RPMI7951 (cell line): ENCODE results near the gene NEURL2. TPM values are rescaled to one million over a fixed set of nuclear protein-coding genes. Genes with fewer than 3 reads are reported as not detected.
A peak's percentile ranks its signal among the peaks of the same experiment; 100 is the strongest.

ENCODE experiments used
- DNase-seq: peaks from one replicate; pipeline ENCODE4 v3.0.0-alpha.2; 2012; ENCODE audit warnings: low read depth
- total RNA-seq: library from RNA; depleted of rRNA; stranded (reverse); fragments of >200 nt; shearing (Covaris generic); gene quantifications from 2 replicates; pipeline ENCODE4 v1.2.3, GENCODE V29; 2014; rRNA removed

NEURL2 gene
- total RNA-seq, 1 experiment from 2014 or later: 3.0 TPM

- no peak for DNase-seq
Observed at GRCh38 chr20:45845452-45845851, 45.6 kb downstream of the NEURL2 start.

DNA sequence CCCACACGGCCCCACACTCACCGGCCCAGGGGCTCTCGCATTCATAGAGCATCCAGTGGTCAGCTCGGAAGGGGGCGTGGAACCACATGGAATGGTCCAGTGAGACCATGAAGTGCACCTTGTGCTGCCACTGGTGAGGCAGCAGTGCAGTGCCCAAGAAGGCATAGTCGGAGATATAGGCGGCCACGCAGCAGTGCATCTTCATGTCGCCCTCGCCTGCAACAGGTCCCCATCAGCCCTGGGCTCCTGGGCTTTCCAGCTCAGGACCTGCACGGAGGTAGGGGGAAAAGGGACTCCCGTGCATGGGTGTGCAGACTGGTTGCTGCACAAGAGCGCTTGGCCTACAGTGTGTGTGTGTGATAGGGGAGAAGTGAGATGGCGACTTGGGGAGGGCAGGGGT is 47.5 kb downstream of the NEURL2 start:
- DNase-seq: no peak

DNA sequence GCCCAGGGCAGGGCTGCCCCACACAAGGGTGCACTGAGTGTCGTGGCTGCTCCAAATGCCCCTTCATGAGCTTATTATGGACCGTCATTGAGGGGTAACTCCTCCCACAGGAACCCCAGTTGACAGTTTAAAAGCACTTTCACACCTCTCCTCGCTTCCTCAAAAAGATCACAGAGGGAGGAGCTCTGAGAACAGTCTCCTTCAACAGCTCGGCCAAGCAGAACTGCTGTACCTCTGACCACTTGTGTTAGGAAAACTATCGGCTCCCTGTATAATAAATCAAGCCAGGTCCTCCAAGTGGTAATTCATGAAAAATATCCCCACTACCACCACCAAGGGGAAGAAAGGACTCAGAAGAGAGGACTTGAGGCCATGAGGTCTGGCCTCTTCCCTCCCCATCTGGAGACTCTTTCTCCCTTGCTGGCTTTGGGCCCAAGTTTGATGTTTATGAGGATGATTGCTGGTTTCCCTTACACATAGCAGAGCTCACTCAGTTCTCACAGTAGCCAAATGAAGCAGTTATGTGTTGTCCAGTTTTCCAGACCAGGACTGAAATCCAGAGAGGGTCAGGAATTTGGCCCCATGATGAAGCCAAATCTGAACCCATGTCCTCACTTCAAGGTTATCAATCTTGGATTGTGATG is 48.7 kb downstream of the NEURL2 start:
- DNase-seq: peak; percentile 47

- DNase-seq: no peak
Observed at GRCh38 chr20:45841407-45842129, 49.4 kb downstream of the NEURL2 start.

DNA sequence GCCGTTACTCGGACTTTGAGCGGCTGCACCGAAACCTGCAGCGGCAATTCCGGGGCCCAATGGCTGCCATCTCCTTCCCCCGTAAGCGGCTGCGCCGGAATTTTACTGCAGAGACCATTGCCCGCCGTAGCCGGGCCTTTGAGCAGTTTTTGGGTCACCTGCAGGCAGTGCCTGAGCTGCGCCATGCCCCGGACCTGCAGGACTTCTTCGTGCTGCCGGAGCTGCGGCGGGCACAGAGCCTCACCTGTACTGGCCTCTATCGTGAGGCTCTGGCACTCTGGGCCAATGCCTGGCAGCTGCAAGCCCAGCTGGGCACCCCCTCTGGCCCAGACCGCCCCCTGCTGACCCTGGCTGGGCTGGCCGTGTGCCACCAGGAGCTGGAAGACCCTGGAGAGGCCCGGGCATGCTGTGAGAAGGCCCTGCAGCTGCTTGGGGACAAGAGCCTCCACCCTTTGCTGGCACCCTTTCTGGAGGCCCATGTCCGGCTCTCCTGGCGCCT is 50.3 kb downstream of the NEURL2 start:
- DNase-seq: no peak

Other genes with a start within 250 kb of the NEURL2 start
- not detected in 2 replicates for gene WFDC11, start 221.0 kb downstream of the NEURL2 start, total RNA-seq
- gene WFDC13, start 189.2 kb downstream of the NEURL2 start, total RNA-seq: not detected in 2 replicates
- gene WFDC10B, start 186.2 kb downstream of the NEURL2 start, total RNA-seq: 0.88 and 3.5 TPM in 2 replicates
- not detected in 2 replicates for gene SPINT4, start 168.9 kb downstream of the NEURL2 start, total RNA-seq
- gene WFDC3, start 99.3 kb downstream of the NEURL2 start, total RNA-seq: 3.6 and 8.8 TPM in 2 replicates
- gene DNTTIP1, start 99.3 kb downstream of the NEURL2 start, total RNA-seq: 44.1 and 51.4 TPM in 2 replicates
- gene UBE2C, start 78.6 kb downstream of the NEURL2 start, total RNA-seq: 606 and 673 TPM in 2 replicates
- gene TNNC2, start 63.9 kb downstream of the NEURL2 start, total RNA-seq: 0.36 TPM in 1 of 2 replicates, not detected in the other
- gene SNX21, start 57.4 kb downstream of the NEURL2 start, total RNA-seq: 54.1 and 59.8 TPM in 2 replicates
- 102 and 119 TPM in 2 replicates for gene ACOT8, start 33.8 kb downstream of the NEURL2 start, total RNA-seq
- gene ZSWIM3, start 33.6 kb downstream of the NEURL2 start, total RNA-seq: 9.3 and 9.4 TPM in 2 replicates
- 17.0 and 20.4 TPM in 2 replicates for gene ZSWIM1, start 10.0 kb downstream of the NEURL2 start, total RNA-seq
- gene SPATA25, start 3.6 kb downstream of the NEURL2 start, total RNA-seq: 0.98 TPM in 1 of 2 replicates, not detected in the other
- 168 and 187 TPM in 2 replicates for gene CTSA, start 127 bp upstream of the NEURL2 start, total RNA-seq
- gene PLTP, start 20.9 kb upstream of the NEURL2 start, total RNA-seq: 36.8 and 47.1 TPM in 2 replicates
- gene PCIF1, start 43.5 kb upstream of the NEURL2 start, total RNA-seq: 11.5 and 13.6 TPM in 2 replicates
- gene ZNF335, start 81.0 kb upstream of the NEURL2 start, total RNA-seq: 11.9 and 12.0 TPM in 2 replicates
- 3.0 and 4.7 TPM in 2 replicates for gene MMP9, start 117.7 kb upstream of the NEURL2 start, total RNA-seq
- 0.96 TPM in 1 of 2 replicates, not detected in the other for gene SLC12A5, start 138.0 kb upstream of the NEURL2 start, total RNA-seq
- gene NCOA5, start 198.8 kb upstream of the NEURL2 start, total RNA-seq: 14.7 and 15.1 TPM in 2 replicates
- 0.72 and 1.7 TPM in 2 replicates for gene CD40, start 227.1 kb upstream of the NEURL2 start, total RNA-seq